Measurements from ENCODE around the gene CCL27.

CCL27 gene

GRCh38 chr9:34688329-34689115 is 26.1 kb upstream of the CCL27 start:
- H3K36me3 Mint-ChIP-seq (ENCODE audit: low read depth) = no peaks in the 10 kb centered on the region

GRCh38 chr9:34687276-34688030 is 25.0 kb upstream of the CCL27 start:
- Mint-ChIP-seq H3K27me3 (no peaks in the 10 kb centered on the region), H3K4me3 (no peak overlapping the region), H3K4me1 (ENCODE audit: low read depth) (peaks cover 9% of the 10 kb centered on the region), H3K9me3 (no peaks in the 10 kb centered on the region), H3K36me3 (ENCODE audit: low read depth) (no peaks in the 10 kb centered on the region), H3K27ac (no peak overlapping the region)
- no peak for DNase-seq

More at GRCh38 chr9:34688329-34689115, 26.1 kb upstream of the CCL27 start:
- no peak for DNase-seq
- no peaks in the 10 kb centered on the region for H3K27me3 Mint-ChIP-seq
- H3K4me1 Mint-ChIP-seq (ENCODE audit: low read depth) = peaks cover 9% of the 10 kb centered on the region
- no peak overlapping the region for H3K27ac Mint-ChIP-seq
- no peaks in the 10 kb centered on the region for H3K9me3 Mint-ChIP-seq
- no peak overlapping the region for H3K4me3 Mint-ChIP-seq

- Mint-ChIP-seq H3K4me3 (no peak overlapping the region), H3K36me3 (ENCODE audit: low read depth) (no peaks in the 10 kb centered on the region), H3K27me3 (no peaks in the 10 kb centered on the region), H3K9me3 (no peaks in the 10 kb centered on the region), H3K4me1 (ENCODE audit: low read depth) (peaks cover 9% of the 10 kb centered on the region), H3K27ac (no peak overlapping the region)
- DNase-seq = no peak
These were observed 24.3 kb upstream of the CCL27 start for GRCh38 chr9:34686732-34687131.

GRCh38 chr9:34686231-34686630 is 23.8 kb upstream of the CCL27 start:
- no peak overlapping the region for H3K4me3 Mint-ChIP-seq
- H3K36me3 Mint-ChIP-seq (ENCODE audit: low read depth) = no peaks in the 10 kb centered on the region
- no peaks in the 10 kb centered on the region for H3K27me3 Mint-ChIP-seq
- peaks cover 9% of the 10 kb centered on the region for H3K4me1 Mint-ChIP-seq (ENCODE audit: low read depth)
- no peak overlapping the region for H3K27ac Mint-ChIP-seq
- H3K9me3 Mint-ChIP-seq = no peaks in the 10 kb centered on the region
- DNase-seq = no peak

GRCh38 chr9:34685591-34685990 is 23.1 kb upstream of the CCL27 start:
- Mint-ChIP-seq H3K27ac (no peak overlapping the region), H3K4me3 (no peak overlapping the region), H3K36me3 (ENCODE audit: low read depth) (no peaks in the 10 kb centered on the region), H3K9me3 (no peaks in the 10 kb centered on the region), H3K27me3 (no peaks in the 10 kb centered on the region), H3K4me1 (ENCODE audit: low read depth) (peaks cover 9% of the 10 kb centered on the region)
- no peak for DNase-seq

GRCh38 chr9:34684816-34685215 is 22.4 kb upstream of the CCL27 start:
- H3K27me3 Mint-ChIP-seq = no peaks in the 10 kb centered on the region
- H3K4me3 Mint-ChIP-seq = no peak overlapping the region
- DNase-seq = no peak
- no peak overlapping the region for H3K27ac Mint-ChIP-seq
- H3K36me3 Mint-ChIP-seq (ENCODE audit: low read depth) = no peaks in the 10 kb centered on the region
- H3K9me3 Mint-ChIP-seq = no peaks in the 10 kb centered on the region
- H3K4me1 Mint-ChIP-seq (ENCODE audit: low read depth) = peaks cover 9% of the 10 kb centered on the region

GRCh38 chr9:34684145-34684544 is 21.7 kb upstream of the CCL27 start:
- Mint-ChIP-seq H3K4me1 (ENCODE audit: low read depth) (peaks cover 9% of the 10 kb centered on the region), H3K9me3 (no peaks in the 10 kb centered on the region), H3K4me3 (no peak overlapping the region), H3K36me3 (ENCODE audit: low read depth) (no peaks in the 10 kb centered on the region), H3K27ac (peak overlapping the region; percentile 23), H3K27me3 (no peaks in the 10 kb centered on the region)
- peak; percentile 47 for DNase-seq

- Mint-ChIP-seq H3K4me3 (no peak overlapping the region), H3K27me3 (no peaks in the 10 kb centered on the region), H3K36me3 (ENCODE audit: low read depth) (no peaks in the 10 kb centered on the region), H3K9me3 (no peaks in the 10 kb centered on the region), H3K27ac (no peak overlapping the region), H3K4me1 (ENCODE audit: low read depth) (no peaks in the 10 kb centered on the region)
- no peak for DNase-seq
These were observed 13.4 kb upstream of the CCL27 start for GRCh38 chr9:34675869-34676268.

GRCh38 chr9:34675048-34675714 is 12.7 kb upstream of the CCL27 start:
- H3K27ac Mint-ChIP-seq = no peak overlapping the region
- H3K9me3 Mint-ChIP-seq = no peaks in the 10 kb centered on the region
- H3K4me1 Mint-ChIP-seq (ENCODE audit: low read depth) = no peaks in the 10 kb centered on the region
- peak; percentile 71 for DNase-seq
- no peaks in the 10 kb centered on the region for H3K36me3 Mint-ChIP-seq (ENCODE audit: low read depth)
- H3K27me3 Mint-ChIP-seq = no peaks in the 10 kb centered on the region
- no peak overlapping the region for H3K4me3 Mint-ChIP-seq

- peaks cover 3% of the 10 kb centered on the region for H3K9me3 Mint-ChIP-seq
- H3K27ac Mint-ChIP-seq = no peak overlapping the region
- no peak for DNase-seq
- peaks cover 3% of the 10 kb centered on the region for H3K36me3 Mint-ChIP-seq (ENCODE audit: low read depth)
- H3K4me1 Mint-ChIP-seq (ENCODE audit: low read depth) = no peaks in the 10 kb centered on the region
- H3K4me3 Mint-ChIP-seq = no peak overlapping the region
- no peaks in the 10 kb centered on the region for H3K27me3 Mint-ChIP-seq
These were observed 12.0 kb upstream of the CCL27 start for GRCh38 chr9:34674440-34674839.

GRCh38 chr9:34671307-34671706 is 8.8 kb upstream of the CCL27 start:
- H3K4me1 Mint-ChIP-seq (ENCODE audit: low read depth) = no peaks in the 10 kb centered on the region
- H3K9me3 Mint-ChIP-seq = peaks cover 8% of the 10 kb centered on the region
- DNase-seq = no peak
- no peak overlapping the region for H3K27ac Mint-ChIP-seq
- H3K36me3 Mint-ChIP-seq (ENCODE audit: low read depth) = peaks cover 3% of the 10 kb centered on the region
- no peak overlapping the region for H3K4me3 Mint-ChIP-seq
- no peaks in the 10 kb centered on the region for H3K27me3 Mint-ChIP-seq

GRCh38 chr9:34669809-34670562 is 7.5 kb upstream of the CCL27 start:
- Mint-ChIP-seq H3K4me3 (no peak overlapping the region), H3K27me3 (no peaks in the 10 kb centered on the region), H3K4me1 (ENCODE audit: low read depth) (peaks cover 5% of the 10 kb centered on the region), H3K27ac (no peak overlapping the region), H3K36me3 (ENCODE audit: low read depth) (peaks cover 3% of the 10 kb centered on the region), H3K9me3 (peaks cover 8% of the 10 kb centered on the region)
- DNase-seq = no peak

GRCh38 chr9:34665381-34666250 is 3.2 kb upstream of the CCL27 start:
- H3K36me3 Mint-ChIP-seq (ENCODE audit: low read depth) = peaks cover 14% of the 10 kb centered on the region
- H3K27me3 Mint-ChIP-seq = no peaks in the 10 kb centered on the region
- peak overlapping the region; percentile 89 for H3K27ac Mint-ChIP-seq
- peaks cover 8% of the 10 kb centered on the region for H3K9me3 Mint-ChIP-seq
- peaks cover 35% of the 10 kb centered on the region for H3K4me1 Mint-ChIP-seq (ENCODE audit: low read depth)
- DNase-seq = peak; percentile 85
- peak overlapping the region; percentile 77 for H3K4me3 Mint-ChIP-seq

GRCh38 chr9:34665067-34665380 is 2.6 kb upstream of the CCL27 start:
- H3K4me3 Mint-ChIP-seq = peak overlapping the region; percentile 77
- DNase-seq = no peak
- H3K4me1 Mint-ChIP-seq (ENCODE audit: low read depth) = peaks cover 35% of the 10 kb centered on the region
- H3K27me3 Mint-ChIP-seq = no peaks in the 10 kb centered on the region
- peaks cover 20% of the 10 kb centered on the region for H3K36me3 Mint-ChIP-seq (ENCODE audit: low read depth)
- H3K9me3 Mint-ChIP-seq = peaks cover 8% of the 10 kb centered on the region
- H3K27ac Mint-ChIP-seq = peak overlapping the region; percentile 89
